ENCODE measurements around the gene VPS51. TPM values are rescaled to one million over a fixed set of nuclear protein-coding genes. Genes with fewer than 3 reads are reported as not detected.

Gene VPS51
- total RNA-seq, 1 experiment from 2014 or later: 59.6 TPM

Other genes starting within 250 kb of the VPS51 start
- 43.4 and 45.0 TPM in 2 replicates for gene EHD1, start 217.6 kb upstream of the VPS51 start, total RNA-seq (2014; rRNA removed; shearing (Covaris generic))
- 6.2 and 7.4 TPM in 2 replicates for gene ATG2A, start 179.0 kb upstream of the VPS51 start, total RNA-seq (2014; rRNA removed; shearing (Covaris generic))
- gene PPP2R5B, start 171.5 kb upstream of the VPS51 start, total RNA-seq (2014; rRNA removed; shearing (Covaris generic)): 4.7 and 6.4 TPM in 2 replicates
- not detected in 2 replicates for gene GPHA2, start 160.3 kb upstream of the VPS51 start, total RNA-seq (2014; rRNA removed; shearing (Covaris generic))
- not detected in 2 replicates for gene MAJIN, start 124.1 kb upstream of the VPS51 start, total RNA-seq (2014; rRNA removed; shearing (Covaris generic))
- gene BATF2, start 99.2 kb upstream of the VPS51 start, total RNA-seq (2014; rRNA removed; shearing (Covaris generic)): 0.43 and 0.51 TPM in 2 replicates
- gene ARL2, start 82.1 kb upstream of the VPS51 start, total RNA-seq (2014; rRNA removed; shearing (Covaris generic)): 80.9 and 94.8 TPM in 2 replicates
- gene SNX15, start 68.8 kb upstream of the VPS51 start, total RNA-seq (2014; rRNA removed; shearing (Covaris generic)): 13.8 and 14.8 TPM in 2 replicates
- gene SAC3D1, start 55.0 kb upstream of the VPS51 start, total RNA-seq (2014; rRNA removed; shearing (Covaris generic)): 15.0 TPM in 2 replicates
- gene NAALADL1, start 37.7 kb upstream of the VPS51 start, total RNA-seq (2014; rRNA removed; shearing (Covaris generic)): not detected in 2 replicates
- gene CDCA5, start 12.2 kb upstream of the VPS51 start, total RNA-seq (2014; rRNA removed; shearing (Covaris generic)): 80.6 and 87.3 TPM in 2 replicates
- 17.6 and 19.2 TPM in 2 replicates for gene ZFPL1, start 12.0 kb upstream of the VPS51 start, total RNA-seq (2014; rRNA removed; shearing (Covaris generic))
- gene TM7SF2, start 15.7 kb downstream of the VPS51 start, total RNA-seq (2014; rRNA removed; shearing (Covaris generic)): 2.9 and 3.7 TPM in 2 replicates
- 8.3 and 9.4 TPM in 2 replicates for gene ZNHIT2, start 21.5 kb downstream of the VPS51 start, total RNA-seq (2014; rRNA removed; shearing (Covaris generic))
- 281 and 356 TPM in 2 replicates for gene FAU, start 25.9 kb downstream of the VPS51 start, total RNA-seq (2014; rRNA removed; shearing (Covaris generic))
- 51.5 and 58.9 TPM in 2 replicates for gene MRPL49, start 26.1 kb downstream of the VPS51 start, total RNA-seq (2014; rRNA removed; shearing (Covaris generic))
- 7.8 and 8.4 TPM in 2 replicates for gene SYVN1, start 38.3 kb downstream of the VPS51 start, total RNA-seq (2014; rRNA removed; shearing (Covaris generic))
- gene SPDYC, start 74.0 kb downstream of the VPS51 start, total RNA-seq (2014; rRNA removed; shearing (Covaris generic)): 0.18 TPM in 1 of 2 replicates, not detected in the other
- gene CAPN1, start 85.7 kb downstream of the VPS51 start, total RNA-seq (2014; rRNA removed; shearing (Covaris generic)): 41.1 and 49.4 TPM in 2 replicates
- gene POLA2, start 165.7 kb downstream of the VPS51 start, total RNA-seq (2014; rRNA removed; shearing (Covaris generic)): 47.2 and 54.6 TPM in 2 replicates
- 5.6 and 6.0 TPM in 2 replicates for gene CDC42EP2, start 218.7 kb downstream of the VPS51 start, total RNA-seq (2014; rRNA removed; shearing (Covaris generic))
- 33.0 and 38.0 TPM in 2 replicates for gene DPF2, start 237.6 kb downstream of the VPS51 start, total RNA-seq (2014; rRNA removed; shearing (Covaris generic))